D721Med (cell line): ENCODE data around the gene ACSL5.

Experiments
- DNase-seq: peaks from one replicate; pipeline ENCODE4 v3.0.0; 2011; ENCODE audit warnings: low spot score; ENCODE audit not compliant: insufficient read length
- FAIRE-seq: peaks from 2 replicates; lab custom pipeline; 2011; peaks lifted over from hg19 to GRCh38; lab: Jason Lieb, UNC
- CTCF ChIP-seq: IDR thresholded peaks from 2 replicates; pipeline ENCODE4 v1.5.1; 2012; ENCODE audit warnings: mild to moderate bottlenecking, control low read depth; ENCODE audit not compliant: insufficient read depth; ENCODE audit errors: missing control alignments

Gene ACSL5

GRCh38 chr10:112388548-112388947 lies 14.6 kb downstream of the ACSL5 start:
- DNase-seq (no peak), FAIRE-seq (no peak)
- no peak for TF ChIP-seq CTCF

- no peak for DNase-seq
- FAIRE-seq: no peak
- TF ChIP-seq CTCF: no peak
Observed at GRCh38 chr10:112389271-112389822, 15.4 kb downstream of the ACSL5 start.

- DNase-seq (no peak), FAIRE-seq (no peak)
- no peak for TF ChIP-seq CTCF
Observed at GRCh38 chr10:112390125-112390703, 16.3 kb downstream of the ACSL5 start.

GRCh38 chr10:112393341-112393740 lies 19.4 kb downstream of the ACSL5 start:
- no peak for FAIRE-seq
- no peak for TF ChIP-seq CTCF
- no peak for DNase-seq

- no peak for DNase-seq
- TF ChIP-seq CTCF: no peak
- FAIRE-seq: no peak
Observed at GRCh38 chr10:112393827-112394226, 19.9 kb downstream of the ACSL5 start.

- no peak for TF ChIP-seq CTCF
- FAIRE-seq (no peak), DNase-seq (no peak)
Observed at GRCh38 chr10:112394475-112394875, 20.6 kb downstream of the ACSL5 start.

- TF ChIP-seq CTCF: no peak
- no peak for FAIRE-seq
- no peak for DNase-seq
Observed at GRCh38 chr10:112395809-112396530, 22.1 kb downstream of the ACSL5 start.
